Bronchial epithelial cell (primary cell): Measurements from ENCODE around the gene CPSF3. TPM values are rescaled to one million over a fixed set of nuclear protein-coding genes. Genes with fewer than 3 reads are reported as not detected.

Experiments used
- DNase-seq: peaks from one replicate; pipeline ENCODE4 v3.0.0-alpha.2; 2010; ENCODE audit warnings: low read depth
- FAIRE-seq: peaks from 2 replicates; lab custom pipeline; 2011; peaks lifted over from hg19 to GRCh38; lab: Jason Lieb, UNC
- H3K27me3 ChIP-seq: 2 replicates; pipeline ENCODE4 v1.5.1; 2011; ENCODE audit warnings: low read length; ENCODE audit not compliant: control insufficient read depth, insufficient read depth
- H3K36me3 ChIP-seq: 2 replicates; pipeline ENCODE4 v1.5.1; 2011; ENCODE audit warnings: low read length; ENCODE audit not compliant: control insufficient read depth, insufficient read depth
- H3K4me3 ChIP-seq: 2 replicates; pipeline ENCODE4 v1.5.1; 2011; ENCODE audit warnings: mild to moderate bottlenecking, low read depth, low read length, control low read depth
- CTCF ChIP-seq: IDR thresholded peaks from 2 replicates; pipeline ENCODE4 v1.5.1; 2011; ENCODE audit warnings: mild to moderate bottlenecking, moderate library complexity, low read length, control low read depth, inconsistent platforms; ENCODE audit not compliant: insufficient read depth, severe bottlenecking
- total RNA-seq: library from RNA; depleted of rRNA; stranded (reverse); fragments of >200 nt; gene quantifications from 2 replicates; pipeline ENCODE4 v1.2.1, GENCODE V29; 2014

The CPSF3 gene
- total RNA-seq, 1 donor from 2014 or later: 50.8 TPM

DNA sequence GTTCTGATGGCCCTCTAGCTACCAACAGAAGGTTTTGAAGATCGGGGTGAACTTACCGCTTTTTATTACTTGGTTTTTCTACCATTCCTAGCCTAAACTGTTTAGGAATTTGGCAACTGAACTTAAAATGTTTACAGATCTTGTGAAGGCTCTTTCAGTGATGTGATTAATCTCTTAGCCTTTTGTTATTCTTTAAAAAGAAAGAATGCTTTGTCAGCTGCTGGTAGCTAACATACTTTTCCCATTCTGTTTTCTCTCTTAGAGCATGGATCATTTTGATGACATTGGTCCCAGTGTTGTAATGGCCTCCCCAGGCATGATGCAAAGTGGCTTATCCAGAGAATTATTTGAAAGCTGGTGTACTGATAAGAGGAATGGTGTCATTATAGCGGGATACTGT lies 18.1 kb downstream of the CPSF3 start:
- H3K4me3 ChIP-seq: no peak overlapping the region
- no peak for TF ChIP-seq CTCF
- H3K27me3 ChIP-seq: no peaks in the 10 kb centered on the region
- no peak for DNase-seq
- H3K36me3 ChIP-seq: peaks cover 13% of the 10 kb centered on the region
- FAIRE-seq: no peak

DNA sequence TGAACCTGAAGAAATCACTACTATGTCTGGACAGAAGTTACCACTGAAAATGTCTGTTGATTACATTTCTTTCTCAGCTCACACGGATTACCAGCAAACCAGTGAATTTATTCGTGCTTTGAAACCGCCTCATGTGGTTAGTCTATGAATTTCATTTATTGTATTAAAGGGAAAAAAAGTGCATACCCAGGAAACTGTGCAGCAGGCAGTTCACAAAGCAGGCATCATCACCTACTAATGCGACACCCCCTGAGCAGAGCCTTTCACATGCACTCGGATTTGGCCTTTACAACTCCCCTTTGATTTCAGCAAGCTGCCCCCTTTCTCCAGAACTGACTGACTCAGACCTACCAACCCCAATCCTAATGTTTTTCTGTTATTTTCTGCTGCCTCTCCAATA lies 20.1 kb downstream of the CPSF3 start:
- DNase-seq: no peak
- no peak for TF ChIP-seq CTCF
- H3K4me3 ChIP-seq: no peak overlapping the region
- no peak for FAIRE-seq
- peaks cover 9% of the 10 kb centered on the region for H3K36me3 ChIP-seq
- no peaks in the 10 kb centered on the region for H3K27me3 ChIP-seq

DNA sequence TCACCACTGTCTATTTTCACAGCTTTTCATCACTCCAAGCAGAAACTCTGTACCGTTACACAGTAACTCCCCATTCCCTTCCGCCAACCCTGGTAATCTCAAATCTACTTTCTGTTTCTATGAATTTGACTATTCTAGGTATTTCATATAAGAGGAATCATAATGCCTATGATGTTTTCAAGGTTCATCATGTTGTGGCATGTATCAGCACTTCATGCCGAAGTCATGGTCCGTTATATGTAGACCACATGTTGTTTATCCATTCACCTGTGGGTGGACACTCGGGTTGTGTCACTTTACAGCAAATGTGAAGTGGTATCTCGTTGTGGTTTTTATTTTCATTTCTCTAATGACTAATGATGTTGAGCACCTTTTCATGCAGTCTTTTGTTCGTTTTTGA lies 21.6 kb downstream of the CPSF3 start:
- FAIRE-seq: no peak
- Histone ChIP-seq H3K36me3 (peaks cover 9% of the 10 kb centered on the region), H3K27me3 (no peaks in the 10 kb centered on the region), H3K4me3 (no peak overlapping the region)
- DNase-seq: no peak
- no peak for TF ChIP-seq CTCF

- no peaks in the 10 kb centered on the region for H3K27me3 ChIP-seq
- peaks cover 1% of the 10 kb centered on the region for H3K36me3 ChIP-seq
- no peak overlapping the region for H3K4me3 ChIP-seq
- FAIRE-seq (no peak), DNase-seq (no peak)
- TF ChIP-seq CTCF: no peak
Measured at GRCh38 chr2:9451231-9451630, 27.8 kb downstream of the CPSF3 start.

DNA sequence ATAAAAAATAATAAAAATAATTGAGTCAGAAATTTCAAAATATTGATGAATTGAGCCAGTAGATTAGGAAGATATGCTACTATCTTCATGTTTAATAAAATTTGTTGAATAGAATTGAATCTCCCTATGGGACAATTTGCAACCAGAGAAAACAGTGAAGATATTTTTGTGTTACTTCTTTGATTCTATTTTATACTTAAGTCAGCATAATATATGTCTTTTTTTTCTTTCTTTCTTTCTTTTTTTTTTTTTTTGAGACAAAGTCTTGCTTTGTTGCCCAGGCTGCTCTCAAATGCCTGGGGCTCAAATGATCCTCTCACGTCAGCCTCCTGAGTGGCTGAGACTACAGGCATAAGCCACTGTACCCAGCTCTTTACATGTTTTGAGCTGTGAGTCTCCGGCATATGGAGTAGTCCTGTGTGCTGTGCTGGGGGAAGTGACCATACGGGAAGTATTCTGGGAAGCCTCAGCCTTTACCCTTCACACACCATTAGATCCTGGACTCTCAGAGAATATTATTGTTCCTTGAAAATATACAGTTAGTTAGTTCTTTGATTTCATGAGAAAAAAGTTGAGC lies 37.1 kb downstream of the CPSF3 start:
- no peak for DNase-seq
- no peaks in the 10 kb centered on the region for H3K27me3 ChIP-seq
- FAIRE-seq: no peak
- peaks cover 1% of the 10 kb centered on the region for H3K36me3 ChIP-seq
- no peak for TF ChIP-seq CTCF
- H3K4me3 ChIP-seq: no peak overlapping the region

DNA sequence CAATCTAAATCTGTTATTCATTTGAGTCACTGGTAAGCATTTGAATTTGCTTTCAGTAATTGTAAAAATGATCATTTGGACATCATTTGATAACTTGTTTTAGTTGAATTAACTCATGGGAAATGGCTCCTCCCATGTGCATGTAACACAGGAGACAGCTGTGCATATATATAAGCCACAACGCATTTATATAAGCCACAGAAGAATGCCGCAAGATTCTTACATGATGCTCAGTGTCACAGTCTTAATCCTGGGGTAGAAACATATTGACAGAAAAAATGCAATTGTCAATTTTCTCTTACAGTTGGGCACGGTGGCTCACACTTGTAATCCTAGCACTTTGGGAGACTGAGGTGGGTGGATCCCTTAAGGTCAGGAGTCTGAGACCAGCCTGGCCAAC lies 37.6 kb downstream of the CPSF3 start:
- H3K27me3 ChIP-seq: no peaks in the 10 kb centered on the region
- FAIRE-seq (no peak), DNase-seq (no peak)
- peaks cover 1% of the 10 kb centered on the region for H3K36me3 ChIP-seq
- H3K4me3 ChIP-seq: no peak overlapping the region
- no peak for TF ChIP-seq CTCF
